ENCODE results near the gene KEAP1. TPM values are rescaled to one million over a fixed set of nuclear protein-coding genes. Genes with fewer than 3 reads are reported as not detected.

Gene KEAP1
- total RNA-seq, 1 donor = 77.1 TPM

DNA sequence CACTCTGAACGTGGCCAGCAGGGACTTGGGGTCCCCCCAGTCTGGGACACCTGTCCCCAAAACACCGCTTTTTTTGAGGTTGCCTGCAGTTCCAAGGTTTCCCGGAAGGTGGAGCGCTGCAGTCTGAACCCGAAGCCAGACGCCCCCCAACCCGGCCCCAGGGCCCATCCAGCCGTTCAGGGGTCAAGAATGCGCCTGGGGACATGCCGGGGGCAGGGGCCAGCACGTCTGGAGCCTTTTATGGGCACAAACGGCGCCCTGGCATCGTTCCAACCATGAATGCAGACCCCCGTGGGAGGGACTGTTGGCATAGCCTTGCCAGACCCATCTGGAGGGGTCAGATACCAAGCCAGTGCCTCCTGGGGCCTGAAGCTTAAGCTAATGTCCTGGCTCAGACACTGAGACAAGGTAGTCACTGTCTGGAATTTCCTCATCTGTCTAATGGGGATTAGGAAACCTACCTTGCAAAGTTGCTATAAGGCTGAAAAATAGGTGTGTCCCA is 7.2 kb upstream of the KEAP1 start:
- no peaks in the 10 kb centered on the region for H3K9me3 ChIP-seq (ENCODE audit: low read depth, low read length)
- no peak overlapping the region for H2AFZ ChIP-seq (ENCODE audit: low read length)
- peak; percentile 61 for TF ChIP-seq CTCF (IDR thresholded peaks at IDR 0.05; ENCODE audit: extremely low read depth, low read depth, low read length)
- no peaks in the 10 kb centered on the region for H3K36me3 ChIP-seq (ENCODE audit: insufficient read depth, low read length)
- peak; percentile 91 for DNase-seq (ENCODE audit: insufficient read length, low spot score, missing footprints)
- H3K4me3 ChIP-seq (ENCODE audit: insufficient read depth, low read length) = no peak overlapping the region
- H3K79me2 ChIP-seq (ENCODE audit: insufficient read depth, low read length) = no peaks in the 10 kb centered on the region
- no peak overlapping the region for H3K4me2 ChIP-seq (ENCODE audit: insufficient read depth, low read length)
- H3K27ac ChIP-seq (ENCODE audit: low read depth, low read length) = no peak overlapping the region
- peaks cover 19% of the 10 kb centered on the region for H3K27me3 ChIP-seq (ENCODE audit: insufficient read depth, low read length)
- no peaks in the 10 kb centered on the region for H3K4me1 ChIP-seq (ENCODE audit: insufficient read depth, low read length)
- H4K20me1 ChIP-seq (ENCODE audit: insufficient read depth, low read length) = no peaks in the 10 kb centered on the region

DNA sequence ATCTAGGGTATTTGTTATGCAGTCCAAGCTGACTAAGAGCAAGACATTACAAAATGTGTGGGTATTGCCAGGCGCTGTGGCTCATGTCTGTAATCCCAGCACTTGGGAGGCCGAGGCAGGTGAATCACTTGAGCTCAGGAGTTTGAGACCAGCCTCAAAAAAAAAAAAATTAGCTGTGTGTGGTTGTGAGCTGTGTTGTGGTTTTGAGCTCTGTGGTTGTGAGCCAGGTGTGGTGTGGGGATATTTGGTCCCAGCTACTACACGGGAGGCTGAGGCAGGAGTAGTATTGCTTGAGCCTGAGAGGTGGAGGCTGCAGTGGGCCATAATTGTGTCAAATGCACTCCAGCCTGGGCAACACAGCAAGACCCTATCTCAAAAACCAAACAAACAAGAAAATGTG is 5.6 kb upstream of the KEAP1 start:
- H4K20me1 ChIP-seq (ENCODE audit: insufficient read depth, low read length) = no peaks in the 10 kb centered on the region
- no peak for TF ChIP-seq CTCF (IDR thresholded peaks at IDR 0.05; ENCODE audit: extremely low read depth, low read depth, low read length)
- H3K9me3 ChIP-seq (ENCODE audit: low read depth, low read length) = no peaks in the 10 kb centered on the region
- H2AFZ ChIP-seq (ENCODE audit: low read length) = no peak overlapping the region
- H3K4me2 ChIP-seq (ENCODE audit: insufficient read depth, low read length) = no peak overlapping the region
- no peaks in the 10 kb centered on the region for H3K36me3 ChIP-seq (ENCODE audit: insufficient read depth, low read length)
- H3K4me1 ChIP-seq (ENCODE audit: insufficient read depth, low read length) = no peaks in the 10 kb centered on the region
- peak; percentile 8 for DNase-seq (ENCODE audit: insufficient read length, low spot score, missing footprints)
- no peaks in the 10 kb centered on the region for H3K79me2 ChIP-seq (ENCODE audit: insufficient read depth, low read length)
- no peak overlapping the region for H3K4me3 ChIP-seq (ENCODE audit: insufficient read depth, low read length)
- H3K27ac ChIP-seq (ENCODE audit: low read depth, low read length) = no peak overlapping the region
- peaks cover 9% of the 10 kb centered on the region for H3K27me3 ChIP-seq (ENCODE audit: insufficient read depth, low read length)

DNA sequence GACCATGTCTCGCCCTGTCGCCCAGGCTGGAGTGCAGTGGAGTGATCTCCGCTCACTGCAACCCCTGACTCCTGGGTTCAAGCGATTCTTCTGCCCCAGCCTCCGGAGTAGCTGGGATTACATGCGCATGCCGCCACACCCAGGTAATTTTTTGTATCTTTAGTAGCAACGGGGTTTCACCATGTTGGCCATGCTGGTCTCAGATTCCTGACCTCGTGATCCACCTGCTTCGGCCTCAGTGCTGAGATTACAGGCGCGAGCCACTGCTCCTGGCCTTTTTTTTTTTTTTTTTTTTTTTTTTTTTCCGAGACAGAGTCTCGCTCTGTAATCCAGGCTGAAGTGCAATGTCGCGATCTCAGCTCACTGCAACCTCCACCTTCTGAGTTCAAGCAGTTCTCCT is 4.9 kb upstream of the KEAP1 start:
- no peaks in the 10 kb centered on the region for H3K36me3 ChIP-seq (ENCODE audit: insufficient read depth, low read length)
- H2AFZ ChIP-seq (ENCODE audit: low read length) = no peak overlapping the region
- no peaks in the 10 kb centered on the region for H3K9me3 ChIP-seq (ENCODE audit: low read depth, low read length)
- H3K4me3 ChIP-seq (ENCODE audit: insufficient read depth, low read length) = no peak overlapping the region
- H3K79me2 ChIP-seq (ENCODE audit: insufficient read depth, low read length) = no peaks in the 10 kb centered on the region
- TF ChIP-seq CTCF (IDR thresholded peaks at IDR 0.05; ENCODE audit: extremely low read depth, low read depth, low read length) = no peak
- no peaks in the 10 kb centered on the region for H4K20me1 ChIP-seq (ENCODE audit: insufficient read depth, low read length)
- peaks cover 3% of the 10 kb centered on the region for H3K27me3 ChIP-seq (ENCODE audit: insufficient read depth, low read length)
- H3K4me1 ChIP-seq (ENCODE audit: insufficient read depth, low read length) = no peaks in the 10 kb centered on the region
- H3K27ac ChIP-seq (ENCODE audit: low read depth, low read length) = no peak overlapping the region
- no peak for DNase-seq (ENCODE audit: insufficient read length, low spot score, missing footprints)
- H3K4me2 ChIP-seq (ENCODE audit: insufficient read depth, low read length) = no peak overlapping the region

DNA sequence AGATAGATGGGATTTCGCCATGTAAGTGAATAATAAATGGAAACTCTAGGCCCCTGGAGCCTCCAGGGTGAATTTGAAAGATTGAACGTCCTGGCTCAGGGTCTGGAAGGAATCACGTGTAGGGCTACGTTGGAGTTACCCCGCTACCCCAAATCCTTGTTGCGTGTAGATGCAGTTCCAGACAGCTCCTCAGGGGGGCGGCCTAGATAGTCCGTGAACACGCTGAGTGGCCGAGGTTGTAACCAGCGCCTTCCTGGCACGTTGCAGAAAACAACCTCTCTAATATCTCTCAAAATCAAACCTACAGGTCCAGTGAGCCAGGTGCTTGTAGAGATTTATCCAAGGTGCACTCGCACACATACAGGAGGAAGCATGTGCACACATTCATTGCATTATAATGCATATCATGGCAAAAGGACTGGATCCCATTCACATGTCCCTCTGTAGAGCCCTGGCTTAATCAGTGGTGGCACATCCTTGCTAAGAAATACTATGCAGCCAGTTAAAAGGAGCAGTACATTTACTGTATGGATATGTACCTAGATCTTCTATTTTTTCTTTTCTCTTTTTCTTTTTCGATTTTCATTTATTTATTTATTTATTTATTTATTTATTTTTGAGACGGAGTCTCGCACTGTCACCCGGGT is 2.5 kb upstream of the KEAP1 start:
- Histone ChIP-seq H3K4me1 (ENCODE audit: insufficient read depth, low read length) (peaks cover 7% of the 10 kb centered on the region), H3K79me2 (ENCODE audit: insufficient read depth, low read length) (peaks cover 18% of the 10 kb centered on the region), H3K27me3 (ENCODE audit: insufficient read depth, low read length) (no peaks in the 10 kb centered on the region), H3K36me3 (ENCODE audit: insufficient read depth, low read length) (no peaks in the 10 kb centered on the region), H3K4me3 (ENCODE audit: insufficient read depth, low read length) (no peak overlapping the region), H2AFZ (ENCODE audit: low read length) (no peak overlapping the region), H3K4me2 (ENCODE audit: insufficient read depth, low read length) (peak overlapping the region; percentile 36), H4K20me1 (ENCODE audit: insufficient read depth, low read length) (no peaks in the 10 kb centered on the region), H3K27ac (ENCODE audit: low read depth, low read length) (no peak overlapping the region), H3K9me3 (ENCODE audit: low read depth, low read length) (no peaks in the 10 kb centered on the region)
- peak; percentile 81 for TF ChIP-seq CTCF (IDR thresholded peaks at IDR 0.05; ENCODE audit: extremely low read depth, low read depth, low read length)
- peak; percentile 94 for DNase-seq (ENCODE audit: insufficient read length, low spot score, missing footprints)

Measured in osteoblast (primary cell).